Muscle of leg (tissue), 16 donors: ENCODE results near the gene ZNF552. TPM values are rescaled to one million over a fixed set of nuclear protein-coding genes. Genes with fewer than 3 reads are reported as not detected.
A peak's percentile ranks its signal among the peaks of the same experiment; 100 is the strongest.
"Not testable (repeated sequence)": the region's sequence is repeated elsewhere in the genome, so short reads cannot be mapped to it uniquely, and the experiment has no call there.

Experiments used
- DNase-seq: peaks from one replicate; pipeline ENCODE4 v3.0.0; 2013
- H3K27ac ChIP-seq: one replicate; pipeline ENCODE4 v1.5.1; 2013; ENCODE audit warnings: mild to moderate bottlenecking, low read length, control low read depth
- H3K27me3 ChIP-seq: one replicate; pipeline ENCODE4 v1.6.1; 2013; ENCODE audit warnings: low read length; ENCODE audit not compliant: control insufficient read depth, insufficient read depth
- H3K36me3 ChIP-seq: one replicate; pipeline ENCODE4 v1.6.1; 2013; ENCODE audit warnings: low read length; ENCODE audit not compliant: control insufficient read depth, insufficient read depth
- H3K4me1 ChIP-seq: one replicate; pipeline ENCODE4 v1.6.1; 2013; ENCODE audit warnings: low read length; ENCODE audit not compliant: control insufficient read depth, insufficient read depth
- H3K4me3 ChIP-seq: one replicate; pipeline ENCODE4 v1.5.1; 2013; ENCODE audit warnings: low read length, control low read depth
- H3K9me3 ChIP-seq: replicated peaks from 2 replicates; pipeline ENCODE4 v1.6.1; 2013; ENCODE audit warnings: low read depth, low read length; ENCODE audit not compliant: control insufficient read depth
- WGBS: methylation state at CpG from one replicate; pipeline ENCODE4 v1.1.5; 2013; ENCODE audit warnings: missing lambda C conversion rate; ENCODE audit not compliant: insufficient coverage; 5-methylcytosine and 5-hydroxymethylcytosine counted together
- long read RNA-seq, 11 donors: transcript quantifications; one replicate each; lab custom pipeline, GENCODE V29; 2026
- polyA plus RNA-seq, 8 donors: library from polyadenylated mRNA; unstranded; fragments of 120-200 nt; gene quantifications; one replicate each; pipeline versions ENCODE4 v1.2.1 to v1.2.3, GENCODE V29; 2013; ENCODE audit warnings: inconsistent platforms in 1 of 8, low replicate concordance in 1 of 8; ENCODE audit not compliant: insufficient read length in 8 of 8, insufficient read depth in 1 of 8
- total RNA-seq: library from RNA; stranded (reverse); fragments of 120-200 nt; gene quantifications from one replicate; pipeline ENCODE4 v1.2.4, GENCODE V29; 2013

The ZNF552 gene
- total RNA-seq (5.5 TPM), polyA plus RNA-seq (1 to 10 TPM; 2.8 to 9.3 (median 4.2) TPM)
- long read RNA-seq, donor 1, result 0 reads
- long read RNA-seq, donor 2, result 0 reads
- long read RNA-seq, donor 3, result 0 reads
- long read RNA-seq, donor 4, partial matches to known transcripts, result 0 of 1 reads
- long read RNA-seq, donor 4, other reads (novel, unspliced or antisense), result 0 of 1 reads
- long read RNA-seq, donor 5, partial matches to known transcripts, result 0 of 1 reads
- long read RNA-seq, donor 5, other reads (novel, unspliced or antisense), result 0 of 1 reads
- long read RNA-seq, donor 6, result 0 reads
- long read RNA-seq, donor 7, result 0 reads
- long read RNA-seq, donor 8, result 0 reads
- long read RNA-seq, donor 9, result 0 reads
- long read RNA-seq, donor 10, partial matches to known transcripts, result 0 of 3 reads
- long read RNA-seq, donor 10, other reads (novel, unspliced or antisense), result 0 of 3 reads
- long read RNA-seq, donor 11, result 0 reads

DNA sequence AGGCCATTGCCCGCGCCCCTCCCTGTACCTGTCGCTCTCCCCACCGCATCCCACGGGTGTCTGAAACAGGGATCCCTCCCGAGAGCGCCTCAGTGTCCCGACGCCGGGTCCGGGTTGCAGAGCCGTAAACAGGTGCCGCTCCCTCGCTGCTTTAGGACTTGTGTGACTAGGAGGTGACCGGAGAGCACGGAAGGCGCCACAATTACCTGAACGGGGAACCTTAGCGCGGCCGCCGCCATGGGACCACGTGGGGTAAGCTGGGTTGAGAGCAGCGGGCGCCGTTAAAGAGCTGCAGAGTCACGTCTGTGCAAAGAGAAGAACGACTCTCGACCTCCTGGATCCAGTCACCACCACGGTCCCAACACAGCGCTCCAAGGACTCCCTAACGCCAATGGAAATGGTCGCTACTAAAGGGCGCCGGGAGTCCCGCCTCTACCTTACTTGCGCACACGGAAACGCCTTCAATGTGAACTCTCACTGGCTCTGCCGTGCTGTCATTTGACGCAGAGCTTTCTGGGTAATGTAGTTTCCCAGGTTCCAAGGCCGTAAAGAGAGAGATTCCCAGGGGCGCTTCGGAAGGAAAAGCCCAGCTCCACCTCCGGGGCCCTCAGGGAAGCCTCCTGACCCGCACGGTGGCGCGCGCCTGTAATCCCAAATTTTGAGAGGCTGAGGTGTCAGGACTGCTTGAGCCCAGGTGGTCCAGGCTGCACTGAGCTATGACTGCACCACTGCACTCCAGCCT is at the start of gene ZNF552:
ZNF552 (minus strand) TSS at position 409 of the 742 bp plus-strand sequence; CDS start at position 239, 170 bp downstream.
- Histone ChIP-seq H3K27ac (peak within 1 kb of the TSS; percentile 82), H3K9me3 (no peaks in the 10 kb centered on the region), H3K36me3 (peaks cover 10% of the 10 kb centered on the region), H3K27me3 (no peaks in the 10 kb centered on the region), H3K4me3 (peak within 1 kb of the TSS; percentile 82), H3K4me1 (peaks cover 10% of the 10 kb centered on the region)
- WGBS, result under 1% methylated on average over 48 of the region's 50 CpGs
- DNase-seq, result peak; percentile 98

DNA sequence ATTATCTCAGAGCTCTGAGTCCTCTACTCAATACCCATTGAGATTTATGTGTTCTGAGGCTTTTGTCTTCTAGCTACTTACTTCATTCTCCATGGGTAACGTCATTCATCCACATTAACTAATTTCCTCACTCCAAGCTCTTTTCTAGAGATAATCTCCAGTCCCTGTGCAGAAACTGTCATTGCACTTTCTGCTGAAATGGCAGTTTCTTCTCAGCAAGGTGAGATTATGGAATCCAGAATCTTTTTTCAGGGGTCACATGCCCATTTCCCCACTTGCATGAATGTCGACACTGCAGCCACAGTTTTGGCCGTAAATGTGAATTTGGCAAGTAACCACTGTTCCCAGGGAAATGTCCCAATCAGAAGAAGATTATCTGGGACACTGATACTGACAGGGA is 47.6 kb upstream of the ZNF552 start:
- peaks cover 44% of the 10 kb centered on the region for H3K9me3 ChIP-seq
- DNase-seq, H3K4me3 ChIP-seq, H3K27me3 ChIP-seq, H3K27ac ChIP-seq, H3K4me1 ChIP-seq: not testable (repeated sequence)
- peaks cover 76% of the 10 kb centered on the region for H3K36me3 ChIP-seq
- WGBS, result no CpG with 5 or more reads among the region's 3 CpGs

DNA sequence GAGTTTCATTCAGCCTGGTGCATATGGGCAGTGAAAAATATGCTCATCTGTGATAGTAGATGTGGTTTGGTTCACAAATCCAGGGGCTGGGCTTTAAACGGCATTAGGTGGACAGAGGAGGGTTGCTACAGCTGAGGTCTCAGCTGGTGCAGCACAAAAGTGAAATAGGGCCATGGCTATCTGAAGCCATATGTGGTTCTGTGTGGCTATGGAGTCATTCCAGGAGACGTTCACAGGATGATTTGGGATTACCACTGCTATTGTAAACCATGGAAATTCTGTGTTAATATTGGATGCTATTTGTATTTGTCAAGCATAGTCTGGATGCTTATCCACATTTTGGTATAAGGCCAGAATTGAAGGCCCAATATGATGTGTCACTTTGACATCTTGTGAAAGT is 39.4 kb upstream of the ZNF552 start:
- WGBS, result no CpG with 5 or more reads among the region's 2 CpGs
- Histone ChIP-seq H3K36me3 (peaks cover 43% of the 10 kb centered on the region), H3K4me1 (peaks cover 11% of the 10 kb centered on the region)
- H3K9me3 ChIP-seq, DNase-seq, H3K4me3 ChIP-seq, H3K27me3 ChIP-seq, H3K27ac ChIP-seq: not testable (repeated sequence)

DNA sequence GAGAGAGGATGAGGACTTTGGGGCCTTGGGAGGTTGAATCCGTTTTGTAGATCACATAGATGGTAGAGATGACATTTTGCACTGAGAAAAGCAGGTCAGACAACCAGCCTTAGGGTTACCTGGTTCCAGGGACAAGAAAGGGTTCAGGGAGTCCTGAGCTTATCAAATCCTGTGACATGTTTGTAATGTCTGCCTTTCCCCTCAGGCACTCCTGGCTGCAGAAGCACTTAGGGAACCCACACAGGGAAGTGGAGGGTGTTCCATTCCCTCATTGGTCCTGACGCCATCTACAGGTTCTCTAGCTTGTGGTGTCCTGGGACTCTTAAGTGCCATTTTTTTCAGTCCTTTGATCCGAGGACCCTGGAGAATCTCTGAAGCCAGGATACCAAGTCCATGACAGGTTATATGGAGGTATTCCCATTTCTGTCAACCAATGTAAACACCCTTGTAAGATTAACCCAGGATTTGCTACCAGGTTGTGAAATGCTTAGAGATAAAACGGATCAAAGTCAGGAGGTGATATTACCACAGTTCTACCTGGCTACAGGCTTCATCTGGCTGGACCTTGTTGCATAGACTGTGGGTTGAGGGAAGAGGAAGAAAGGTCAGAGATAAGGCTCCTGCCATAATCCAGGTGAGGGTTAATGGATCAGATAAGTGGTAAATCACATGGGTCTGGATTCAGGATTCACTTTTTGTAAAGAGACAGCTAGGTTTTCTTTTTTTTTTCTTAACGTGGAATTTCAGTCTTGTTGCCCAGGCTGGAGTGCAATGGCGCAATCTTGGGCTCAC is 37.3 kb upstream of the ZNF552 start:
- WGBS, result 100% methylated on average over 1 of the region's 6 CpGs
- H3K4me3 ChIP-seq, H3K9me3 ChIP-seq, H3K27ac ChIP-seq, DNase-seq, H3K27me3 ChIP-seq: not testable (repeated sequence)
- peaks cover 26% of the 10 kb centered on the region for H3K36me3 ChIP-seq
- peaks cover 11% of the 10 kb centered on the region for H3K4me1 ChIP-seq

DNA sequence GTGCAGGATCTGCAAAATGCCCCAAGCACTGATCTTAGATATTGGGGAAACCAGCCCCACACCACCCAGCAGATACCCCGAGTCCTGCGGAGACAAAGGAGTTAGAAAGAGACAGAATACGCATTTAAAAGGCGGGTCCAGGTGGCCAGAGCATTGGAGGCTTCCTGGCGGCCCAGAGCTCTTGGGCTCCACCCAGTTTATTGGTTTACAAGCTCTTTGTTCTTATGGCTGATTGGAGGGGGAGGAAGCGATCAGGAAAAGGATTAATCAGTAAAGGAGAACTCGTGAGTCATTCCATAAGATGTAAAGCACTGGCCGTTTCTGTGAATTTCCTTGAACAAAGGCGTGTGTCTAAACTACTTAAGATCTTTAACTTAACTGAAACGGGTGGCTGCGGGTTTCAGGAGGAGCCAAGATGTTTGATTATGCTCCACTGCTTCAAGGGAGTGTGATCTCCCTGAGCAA is 35.9 kb upstream of the ZNF552 start:
- Histone ChIP-seq H3K4me1 (peaks cover 11% of the 10 kb centered on the region), H3K9me3 (peaks cover 4% of the 10 kb centered on the region), H3K27ac (peak overlapping the region; percentile 78), H3K36me3 (peaks cover 18% of the 10 kb centered on the region), H3K4me3 (peak overlapping the region; percentile 68), H3K27me3 (no peaks in the 10 kb centered on the region)
- WGBS, result 16% methylated on average over 10 of the region's 11 CpGs
- peak; percentile 21 for DNase-seq

DNA sequence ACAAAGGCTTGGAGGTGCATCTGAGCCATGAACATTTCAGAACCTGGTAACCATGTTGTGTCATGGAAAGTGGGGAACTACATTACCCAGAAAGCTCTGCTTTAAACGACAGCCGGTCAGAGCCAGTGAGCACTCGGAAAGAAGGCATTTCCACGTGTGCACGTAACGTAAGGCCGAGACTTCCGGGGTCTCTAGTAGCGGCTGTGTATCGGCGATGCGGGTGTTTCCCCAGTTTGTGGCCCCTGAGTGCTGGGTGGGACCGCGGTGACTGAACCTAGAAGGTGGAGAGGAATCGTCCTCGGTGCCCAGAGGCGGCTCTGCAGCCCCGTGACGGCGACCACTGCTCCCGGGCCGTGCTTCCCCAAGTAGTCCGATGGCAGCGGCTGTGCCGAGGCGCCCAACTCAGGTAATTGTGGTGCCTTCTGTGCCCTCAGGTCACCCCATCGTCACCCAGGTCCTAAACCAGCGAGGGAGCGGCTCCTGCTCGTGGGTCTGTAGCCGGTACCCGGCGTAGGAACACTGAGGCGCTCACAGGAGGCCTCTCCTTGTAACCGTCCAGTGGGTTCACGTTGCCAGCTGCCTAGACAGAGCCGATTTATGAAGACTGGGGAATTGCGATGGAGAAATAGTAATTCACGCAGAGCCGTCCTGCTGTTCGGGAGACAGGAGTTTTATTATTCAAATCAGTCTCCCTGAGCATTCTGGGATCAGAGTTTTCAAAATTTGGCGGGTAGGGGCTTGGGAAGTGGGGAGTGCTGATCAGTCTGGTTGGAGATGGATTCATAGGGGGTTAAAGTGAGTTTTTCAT is 35.2 kb upstream of the ZNF552 start, which contains the start of gene ZNF587:
ZNF587 (plus strand) TSS at position 194 of the 808 bp plus-strand sequence; CDS start at position 374, 180 bp downstream.
- not testable (repeated sequence) for H3K9me3 ChIP-seq, H3K27me3 ChIP-seq
- H3K36me3 ChIP-seq, result peaks cover 14% of the 10 kb centered on the region
- H3K4me1 ChIP-seq, result peaks cover 11% of the 10 kb centered on the region
- peak within 1 kb of the TSS; percentile 68 for H3K4me3 ChIP-seq
- H3K27ac ChIP-seq, result peak within 1 kb of the TSS; percentile 78
- peak; percentile 94 for DNase-seq
- under 1% methylated on average over 38 of the region's 42 CpGs for WGBS

DNA sequence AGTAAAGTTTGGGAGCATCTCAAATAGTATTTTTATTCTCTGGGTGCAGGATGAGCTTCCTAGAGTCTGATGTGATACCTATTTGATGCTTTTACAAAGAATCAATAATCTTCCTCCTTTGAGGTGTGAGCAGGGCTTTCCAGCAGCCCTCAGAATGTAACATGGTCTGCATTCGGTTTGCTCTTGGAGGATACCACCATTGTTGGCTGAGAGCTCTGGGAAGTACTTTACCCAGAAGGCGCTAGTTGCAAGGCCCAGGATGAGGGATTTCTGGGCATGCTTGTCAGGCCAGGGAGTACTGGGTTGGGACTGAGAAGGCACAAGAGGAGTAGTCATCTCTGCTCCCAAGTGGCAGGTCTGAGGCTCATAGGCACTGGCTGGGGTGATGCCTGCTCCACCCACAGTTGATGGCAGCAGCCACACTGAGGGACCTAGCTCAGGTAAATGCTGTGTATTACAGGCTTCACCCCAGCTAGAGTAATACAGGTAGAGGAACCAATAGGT is 34.5 kb upstream of the ZNF552 start:
- H3K27me3 ChIP-seq, H3K27ac ChIP-seq, DNase-seq, H3K4me3 ChIP-seq, H3K9me3 ChIP-seq: not testable (repeated sequence)
- no CpG with 5 or more reads among the region's 2 CpGs for WGBS
- Histone ChIP-seq H3K4me1 (peaks cover 11% of the 10 kb centered on the region), H3K36me3 (peaks cover 16% of the 10 kb centered on the region)

DNA sequence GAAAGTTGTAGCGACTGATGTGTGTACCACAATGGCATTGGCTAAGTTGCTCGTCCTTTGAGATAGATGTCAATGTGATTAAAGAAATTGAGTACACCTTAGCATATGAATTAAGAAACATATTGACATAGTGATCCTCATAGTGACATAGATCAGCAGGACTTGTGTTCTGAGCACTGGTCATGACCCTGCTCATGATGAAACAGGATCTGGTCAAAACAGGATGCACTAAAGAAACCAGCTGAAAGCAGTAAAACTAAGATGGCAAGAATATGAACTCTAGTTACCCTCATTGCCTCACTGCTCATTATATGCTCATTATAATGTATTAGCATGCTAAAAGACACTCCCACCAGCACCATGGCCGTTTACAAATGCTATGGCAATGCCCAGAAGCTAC is 32.5 kb upstream of the ZNF552 start:
- Histone ChIP-seq H3K36me3 (peaks cover 14% of the 10 kb centered on the region), H3K4me1 (peaks cover 11% of the 10 kb centered on the region)
- not testable (repeated sequence) for H3K4me3 ChIP-seq, DNase-seq, H3K27me3 ChIP-seq, H3K9me3 ChIP-seq, H3K27ac ChIP-seq
- no CpG with 5 or more reads among the region's 3 CpGs for WGBS

DNA sequence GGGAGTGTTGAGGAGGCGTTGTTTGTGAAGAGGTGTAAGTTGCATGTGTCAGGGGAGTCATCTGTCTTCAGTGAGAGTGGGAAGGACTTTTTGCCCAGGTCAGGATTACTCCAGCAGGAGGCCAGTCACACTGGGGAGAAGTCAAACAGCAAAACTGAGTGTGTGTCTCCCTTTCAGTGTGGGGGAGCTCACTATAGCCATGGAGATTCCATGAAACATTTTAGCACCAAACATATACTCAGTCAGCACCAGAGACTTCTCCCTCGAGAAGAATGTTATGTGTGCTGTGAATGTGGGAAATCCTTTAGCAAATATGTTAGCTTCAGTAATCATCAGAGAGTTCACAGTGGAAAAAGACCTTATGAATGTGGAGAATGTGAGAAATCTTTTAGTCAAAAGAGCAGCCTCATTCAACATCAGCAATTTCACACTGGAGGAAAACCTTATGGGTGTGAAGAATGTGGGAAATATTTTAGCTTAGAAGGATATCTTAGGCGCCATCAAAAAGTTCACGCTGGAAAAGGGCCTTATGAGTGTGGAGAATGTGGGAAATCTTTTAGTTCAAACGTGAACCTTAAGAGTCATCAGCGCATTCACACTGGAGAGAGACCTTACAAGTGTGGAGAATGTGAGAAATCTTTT is 26.5 kb upstream of the ZNF552 start:
- no peak overlapping the region for H3K27ac ChIP-seq
- WGBS, result 86% methylated on average over 3 of the region's 6 CpGs
- H3K27me3 ChIP-seq, result no peaks in the 10 kb centered on the region
- no peaks in the 10 kb centered on the region for H3K4me1 ChIP-seq
- H3K9me3 ChIP-seq, result no peaks in the 10 kb centered on the region
- H3K4me3 ChIP-seq, result no peak overlapping the region
- H3K36me3 ChIP-seq, result peaks cover 22% of the 10 kb centered on the region
- no peak for DNase-seq
